B cell (primary cell): ENCODE results near the gene GPR15. TPM values are rescaled to one million over a fixed set of nuclear protein-coding genes. Genes with fewer than 3 reads are reported as not detected.
A peak's percentile ranks its signal among the peaks of the same experiment; 100 is the strongest.

Experiments
- ATAC-seq: fragments of 200-7000 bp; cut with Tn5 transposase; one replicate; pipeline ENCODE4 v1.10.0; 2021; ENCODE audit warnings: low read depth, mild to moderate bottlenecking, moderate number of reproducible peaks, moderate library complexity
- CTCF ChIA-PET: fragments of 350-600 bp; sonication (Branson Sonifier 250); formaldehyde crosslinking; loops from one replicate; lab custom pipeline; 2021; ENCODE audit warnings: antibody characterized with exemption, inconsistent platforms; lab: Charles Lee
- POLR2A ChIA-PET: fragments of 350-600 bp; sonication (Branson Sonifier 250); formaldehyde crosslinking; loops from one replicate; lab custom pipeline; 2021; ENCODE audit warnings: antibody characterized with exemption; lab: Charles Lee
- DNase-seq: peaks from one replicate; pipeline ENCODE4 v3.0.0; 2013
- H2AFZ ChIP-seq: 2 replicates; pipeline ENCODE4 v1.6.1; 2012; ENCODE audit warnings: mild to moderate bottlenecking, low read depth, low read length; ENCODE audit not compliant: insufficient read depth, poor library complexity, severe bottlenecking
- H3K27ac ChIP-seq, 2 donors: 1 replicate in 1 of 2; 2 replicates in 1 of 2; pipeline ENCODE4 v1.5.1; 2012 to 2013; ENCODE audit warnings: low read length in 2 of 2, mild to moderate bottlenecking in 2 of 2, moderate library complexity in 1 of 2
- H3K27me3 ChIP-seq, 4 experiments: fragments of 200-600 bp in 1 of 4; sonication (generic) in 1 of 4; replicated peaks in 1 of 4; 1 replicate in 2 of 4; 2 replicates in 2 of 4; pipeline versions ENCODE4 v1.6.1 to v1.7.0; 2013 to 2016; ENCODE audit warnings: low read length in 3 of 4, mild to moderate bottlenecking in 2 of 4, mixed read lengths in 1 of 4, moderate library complexity in 1 of 4; ENCODE audit not compliant: insufficient read depth in 4 of 4, control insufficient read depth in 3 of 4; ENCODE audit errors: control extremely low read depth in 1 of 4
- H3K36me3 ChIP-seq, 2 experiments: replicated peaks in 1 of 2; 1 replicate in 1 of 2; 2 replicates in 1 of 2; pipeline versions ENCODE4 v1.6.1 to v1.7.1; 2013; ENCODE audit warnings: low read length in 1 of 2; ENCODE audit not compliant: insufficient read depth in 2 of 2, control insufficient read depth in 1 of 2; ENCODE audit errors: control extremely low read depth in 1 of 2, extremely low read depth in 1 of 2
- H3K4me1 ChIP-seq, 2 donors: fragments of 200-600 bp in 1 of 2; sonication (generic) in 1 of 2; 1 replicate in 1 of 2; 2 replicates in 1 of 2; pipeline versions ENCODE4 v1.5.1 to v1.6.1; 2013 to 2017; ENCODE audit warnings: low read length in 2 of 2; ENCODE audit not compliant: control insufficient read depth in 2 of 2, insufficient read depth in 2 of 2
- H3K4me2 ChIP-seq: replicated peaks from 2 replicates; pipeline ENCODE3; 2012; ENCODE audit warnings: mild to moderate bottlenecking, low read depth, low read length; ENCODE audit not compliant: poor library complexity, severe bottlenecking
- H3K4me3 ChIP-seq, 5 experiments: fragments of 200-600 bp in 1 of 5; sonication (generic) in 1 of 5; 1 replicate in 3 of 5; 2 replicates in 2 of 5; pipeline versions ENCODE4 v1.5.1 to v1.7.0; 2011 to 2016; ENCODE audit warnings: low read length in 4 of 5, mild to moderate bottlenecking in 4 of 5, low read depth in 2 of 5, control low read depth in 1 of 5, moderate library complexity in 1 of 5; ENCODE audit not compliant: insufficient read depth in 1 of 5; ENCODE audit errors: control extremely low read depth in 1 of 5, extremely low read depth in 1 of 5
- H3K79me2 ChIP-seq: fragments of 200-600 bp; sonication (generic); one replicate; pipeline ENCODE4 v1.6.0; 2016; ENCODE audit warnings: low read length; ENCODE audit not compliant: control insufficient read depth, insufficient read depth
- H3K9ac ChIP-seq: fragments of 200-600 bp; sonication (generic); 2 replicates; pipeline ENCODE4 v1.6.1; 2017; ENCODE audit warnings: mild to moderate bottlenecking, low read length, moderate library complexity
- H3K9me3 ChIP-seq, 3 donors: one replicate each; pipeline versions ENCODE4 v1.6.1 to v1.7.1; 2013; ENCODE audit warnings: low read length in 2 of 3; ENCODE audit not compliant: control insufficient read depth in 2 of 3, insufficient read depth in 1 of 3; ENCODE audit errors: control extremely low read depth in 1 of 3
- H4K20me1 ChIP-seq: 2 replicates; pipeline ENCODE4 v1.6.0; 2012; ENCODE audit warnings: mild to moderate bottlenecking, low read length; ENCODE audit not compliant: insufficient read depth, control insufficient read depth, poor library complexity, severe bottlenecking
- H3K27ac Mint-ChIP-seq: one replicate; pipeline ENCODE4 v1.8.0; 2021; ENCODE audit warnings: mixed read lengths
- H3K27me3 Mint-ChIP-seq: one replicate; pipeline ENCODE4 v1.8.0; 2021; ENCODE audit warnings: mixed read lengths
- H3K4me1 Mint-ChIP-seq: one replicate; pipeline ENCODE4 v1.8.0; 2021; ENCODE audit warnings: mixed read lengths
- H3K4me3 Mint-ChIP-seq: one replicate; pipeline ENCODE4 v1.8.0; 2021; ENCODE audit warnings: mixed read lengths
- H3K9me3 Mint-ChIP-seq: one replicate; pipeline ENCODE4 v1.8.0; 2022; ENCODE audit warnings: mixed read lengths; ENCODE audit not compliant: insufficient read depth
- CTCF ChIP-seq: fragments of 200-600 bp; IDR thresholded peaks from one replicate; pipeline ENCODE4 v1.8.0; 2022; ENCODE audit warnings: antibody characterized with exemption, mild to moderate bottlenecking
- EZH2 ChIP-seq: IDR thresholded peaks from 2 replicates; pipeline ENCODE4 v1.6.1; 2012; ENCODE audit warnings: borderline replicate concordance, low read depth, mild to moderate bottlenecking, moderate library complexity, low read length; ENCODE audit not compliant: insufficient read depth, poor library complexity, severe bottlenecking
- WGBS: methylation state at CpG from one replicate; pipeline ENCODE4 v1.1.5; 2013; ENCODE audit warnings: missing lambda C conversion rate; ENCODE audit not compliant: insufficient coverage; 5-methylcytosine and 5-hydroxymethylcytosine counted together
- intact Hi-C: fragments of 100-400 bp; cut with micrococcal nuclease; formaldehyde crosslinking; loops from one replicate; pipeline ENCODE4 v1.10.0; 2022
- polyA plus RNA-seq: library from polyadenylated mRNA; depleted of rRNA; stranded (reverse); fragments of >200 nt; gene quantifications from 2 replicates; pipeline ENCODE4 v1.2.3, GENCODE V29; 2012
- total RNA-seq, 2 donors: library from RNA; stranded (reverse); fragments of 120-200 nt in 1 of 2; gene quantifications; 1 replicate in 1 of 2; 2 replicates in 1 of 2; pipeline versions ENCODE4 v1.2.3 to v1.2.4, GENCODE V29; 2013 to 2022

GPR15 gene
- total and polyA plus RNA-seq, 2 donors (not counting 1 experiment from before 2014, with no cell fraction given): 6.4 to 6.5 TPM

DNA sequence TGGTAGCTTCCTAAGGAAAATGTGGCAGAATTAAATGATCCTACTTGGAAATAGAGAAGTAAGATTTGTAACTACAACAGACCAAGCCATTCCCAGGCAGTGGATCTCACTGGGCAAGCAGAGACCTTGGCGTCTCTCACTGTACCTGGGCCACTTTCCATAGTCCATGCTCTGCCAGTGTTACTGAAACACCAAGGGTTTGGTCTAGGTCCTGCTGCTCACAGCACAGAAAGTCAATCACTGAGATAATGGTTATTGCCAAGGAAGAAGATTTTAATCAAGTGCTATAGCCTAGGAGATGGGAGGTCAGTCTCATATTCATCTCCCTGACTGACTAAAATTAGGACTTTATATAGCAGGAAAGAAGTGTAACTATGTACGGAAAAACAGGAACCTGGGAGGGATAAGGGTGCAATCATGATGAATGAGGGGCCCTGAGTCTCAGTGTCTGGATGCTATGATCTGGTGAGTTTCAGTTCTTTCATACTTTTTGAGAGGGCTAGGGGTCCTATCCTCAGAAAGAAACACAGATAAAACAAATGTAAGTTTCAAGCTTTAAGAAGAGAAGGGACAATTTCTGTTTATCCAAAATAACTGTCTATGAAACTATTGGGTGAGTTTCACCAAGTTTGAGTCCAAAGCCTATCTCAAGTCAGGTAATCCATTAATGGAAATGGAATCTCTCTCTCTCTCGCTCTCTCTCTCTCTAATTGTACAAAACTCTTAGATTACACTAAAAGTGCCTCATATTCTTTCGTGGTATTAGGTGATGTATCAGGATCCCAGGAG is 20.6 kb downstream of the GPR15 start:
- intact Hi-C loops: no loop called here
- H3K27ac ChIP-seq: peak overlapping the region in 1 of 2 donors; percentile 41
- no peak for TF ChIP-seq EZH2
- H3K4me3 Mint-ChIP-seq: no peak overlapping the region
- CTCF ChIA-PET: no interaction called here
- H3K9me3 ChIP-seq: peaks cover 0 to 1% (median 0%) of the 10 kb centered on the region in 3 donors
- H3K9me3 Mint-ChIP-seq: no peaks in the 10 kb centered on the region
- H3K36me3 ChIP-seq: no peaks in the 10 kb centered on the region
- DNase-seq: no peak
- POLR2A ChIA-PET: no interaction called here
- no peaks in the 10 kb centered on the region for H4K20me1 ChIP-seq
- peaks cover 7% of the 10 kb centered on the region for H3K27me3 Mint-ChIP-seq
- no peak overlapping the region for H3K9ac ChIP-seq
- WGBS: 75% methylated on average over 2 of the region's 4 CpGs
- H3K4me1 ChIP-seq: peaks cover 3 to 26% of the 10 kb centered on the region in 2 donors
- H3K4me2 ChIP-seq: no peak overlapping the region
- no peaks in the 10 kb centered on the region for H3K27me3 ChIP-seq
- peaks cover 39% of the 10 kb centered on the region for H3K4me1 Mint-ChIP-seq
- H3K27ac Mint-ChIP-seq: no peak overlapping the region
- no peak overlapping the region for H3K4me3 ChIP-seq
- no peak for ATAC-seq
- H3K79me2 ChIP-seq: no peaks in the 10 kb centered on the region
- no peak overlapping the region for H2AFZ ChIP-seq

DNA sequence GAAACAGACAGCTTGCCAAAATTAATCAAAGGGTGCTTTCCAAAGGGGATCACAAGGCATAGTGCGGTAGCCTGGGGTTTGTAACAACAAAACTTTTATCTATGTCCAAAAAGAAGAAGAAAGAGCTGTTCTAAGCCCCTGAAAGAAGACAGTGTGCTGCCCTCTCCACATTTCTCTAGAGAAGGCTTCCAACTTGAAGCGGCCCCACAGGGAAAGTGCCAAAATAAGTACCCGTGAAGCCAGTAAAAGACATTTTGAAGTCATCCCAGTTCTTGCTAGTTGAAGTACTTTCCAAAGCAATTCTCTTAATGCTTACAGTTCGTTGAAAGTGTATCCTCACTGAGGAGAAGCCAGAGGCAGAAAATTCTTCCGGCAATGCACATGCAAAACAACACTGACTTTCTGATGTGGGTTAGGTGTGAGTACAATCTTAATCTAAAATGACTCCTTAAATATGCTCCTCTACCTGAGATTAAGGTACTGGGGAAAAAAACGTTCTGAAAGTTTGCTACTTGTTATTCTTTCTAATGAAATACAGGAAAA is 21.3 kb downstream of the GPR15 start:
- H3K27ac ChIP-seq: peak overlapping the region in 1 of 2 donors; percentile 41
- POLR2A ChIA-PET: no interaction called here
- peaks cover 7% of the 10 kb centered on the region for H3K27me3 Mint-ChIP-seq
- ATAC-seq: no peak
- intact Hi-C loops: no loop called here
- 85% methylated on average over 3 of the region's 6 CpGs for WGBS
- no peak overlapping the region for H2AFZ ChIP-seq
- peaks cover 0 to 1% (median 0%) of the 10 kb centered on the region in 3 donors for H3K9me3 ChIP-seq
- no peak for TF ChIP-seq EZH2
- no peak for TF ChIP-seq CTCF
- H3K27ac Mint-ChIP-seq: no peak overlapping the region
- H3K36me3 ChIP-seq: no peaks in the 10 kb centered on the region
- peaks cover 41% of the 10 kb centered on the region for H3K4me1 Mint-ChIP-seq
- H3K4me2 ChIP-seq: no peak overlapping the region
- DNase-seq: no peak
- H3K79me2 ChIP-seq: no peaks in the 10 kb centered on the region
- H3K4me1 ChIP-seq: peaks cover 3 to 27% of the 10 kb centered on the region in 2 donors
- H3K4me3 Mint-ChIP-seq: no peak overlapping the region
- no peaks in the 10 kb centered on the region for H3K9me3 Mint-ChIP-seq
- CTCF ChIA-PET: no interaction called here
- no peak overlapping the region for H3K4me3 ChIP-seq
- H4K20me1 ChIP-seq: no peaks in the 10 kb centered on the region
- H3K9ac ChIP-seq: no peak overlapping the region
- no peaks in the 10 kb centered on the region for H3K27me3 ChIP-seq
